LNCAP (cell line): ENCODE data around the gene STIM1.

Experiments used
- CTCF ChIP-seq: fragments of 450-650 bp; IDR thresholded peaks from 2 replicates; pipeline ENCODE4 v1.5.1; 2017; ENCODE audit warnings: mild to moderate bottlenecking

STIM1 gene

GRCh38 chr11:3885855-3886254 is 30.4 kb downstream of the STIM1 start:
- TF ChIP-seq CTCF, result no peak

GRCh38 chr11:3886985-3887384 is 31.5 kb downstream of the STIM1 start:
- no peak for TF ChIP-seq CTCF

- no peak for TF ChIP-seq CTCF
Observed at GRCh38 chr11:3888876-3889275, 33.4 kb downstream of the STIM1 start.

- TF ChIP-seq CTCF, result no peak
Observed at GRCh38 chr11:3890014-3890413, 34.5 kb downstream of the STIM1 start.

- no peak for TF ChIP-seq CTCF
Observed at GRCh38 chr11:3890806-3891205, 35.3 kb downstream of the STIM1 start.

- TF ChIP-seq CTCF, result no peak
Observed at GRCh38 chr11:3891751-3892150, 36.3 kb downstream of the STIM1 start.

- TF ChIP-seq CTCF, result no peak
Observed at GRCh38 chr11:3892156-3892555, 36.7 kb downstream of the STIM1 start.

- TF ChIP-seq CTCF, result no peak
Observed at GRCh38 chr11:3893311-3893710, 37.8 kb downstream of the STIM1 start.
